ENCODE data around the gene CREBBP.

DNA sequence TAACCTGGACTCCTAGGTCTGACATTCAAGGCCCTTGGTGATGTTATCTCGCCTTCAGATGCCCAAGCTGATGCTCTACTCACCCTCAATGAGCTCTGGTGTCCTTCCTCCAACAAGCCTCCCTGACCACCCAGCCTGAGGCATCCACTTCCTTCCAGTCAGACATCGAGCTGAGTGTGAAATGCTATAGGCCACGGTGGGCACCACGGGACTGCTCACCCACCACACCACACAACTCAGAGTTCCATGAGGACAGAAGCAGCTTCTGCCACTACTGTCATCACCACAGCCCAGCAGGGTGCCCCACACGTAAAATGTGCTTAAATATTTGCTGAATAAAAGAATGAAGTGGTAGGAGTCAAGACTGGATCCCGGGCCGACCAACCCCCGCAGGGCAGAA lies 12.0 kb downstream of the CREBBP start:
- TF ChIP-seq, protein P1, sequence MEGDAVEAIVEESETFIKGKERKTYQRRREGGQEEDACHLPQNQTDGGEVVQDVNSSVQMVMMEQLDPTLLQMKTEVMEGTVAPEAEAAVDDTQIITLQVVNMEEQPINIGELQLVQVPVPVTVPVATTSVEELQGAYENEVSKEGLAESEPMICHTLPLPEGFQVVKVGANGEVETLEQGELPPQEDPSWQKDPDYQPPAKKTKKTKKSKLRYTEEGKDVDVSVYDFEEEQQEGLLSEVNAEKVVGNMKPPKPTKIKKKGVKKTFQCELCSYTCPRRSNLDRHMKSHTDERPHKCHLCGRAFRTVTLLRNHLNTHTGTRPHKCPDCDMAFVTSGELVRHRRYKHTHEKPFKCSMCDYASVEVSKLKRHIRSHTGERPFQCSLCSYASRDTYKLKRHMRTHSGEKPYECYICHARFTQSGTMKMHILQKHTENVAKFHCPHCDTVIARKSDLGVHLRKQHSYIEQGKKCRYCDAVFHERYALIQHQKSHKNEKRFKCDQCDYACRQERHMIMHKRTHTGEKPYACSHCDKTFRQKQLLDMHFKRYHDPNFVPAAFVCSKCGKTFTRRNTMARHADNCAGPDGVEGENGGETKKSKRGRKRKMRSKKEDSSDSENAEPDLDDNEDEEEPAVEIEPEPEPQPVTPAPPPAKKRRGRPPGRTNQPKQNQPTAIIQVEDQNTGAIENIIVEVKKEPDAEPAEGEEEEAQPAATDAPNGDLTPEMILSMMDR (IDR thresholded peaks at IDR 0.05) = no peak
- TF ChIP-seq ZFX (IDR thresholded peaks at IDR 0.05; ENCODE audit: borderline replicate concordance) = no peak
